Gastroesophageal sphincter (tissue), 4 donors: ENCODE data around the gene KLHL29. TPM values are rescaled to one million over a fixed set of nuclear protein-coding genes. Genes with fewer than 3 reads are reported as not detected.

Source experiments
- ATAC-seq: fragments of 150-250 bp; one replicate; pipeline ENCODE4 v1.9.1; 2016; ENCODE audit warnings: mild to moderate bottlenecking, moderate library complexity
- H3K27ac ChIP-seq, 4 donors: fragments of 200-600 bp; sonication (generic) in 3 of 4; 1 replicate in 3 of 4; 2 replicates in 1 of 4; pipeline ENCODE4 v1.5.1; 2016 to 2019
- H3K27me3 ChIP-seq: fragments of 200-600 bp; sonication (generic); one replicate; pipeline ENCODE4 v1.5.1; 2019
- H3K36me3 ChIP-seq, 2 donors: fragments of 200-600 bp; sonication (generic); one replicate each; pipeline ENCODE4 v1.5.1; 2019; ENCODE audit warnings: control low read depth in 1 of 2
- H3K4me1 ChIP-seq, 3 donors: fragments of 200-600 bp; sonication (generic); 1 replicate in 2 of 3; 2 replicates in 1 of 3; pipeline ENCODE4 v1.5.1; 2016 to 2019; ENCODE audit warnings: control low read depth in 2 of 3
- H3K4me3 ChIP-seq, 2 donors: fragments of 200-600 bp; sonication (generic); one replicate each; pipeline ENCODE4 v1.5.1; 2019; ENCODE audit warnings: mild to moderate bottlenecking in 1 of 2, moderate library complexity in 1 of 2
- H3K9me3 ChIP-seq, 3 donors: fragments of 200-600 bp; sonication (generic); one replicate each; pipeline ENCODE4 v1.5.1; 2017 to 2019; ENCODE audit warnings: control low read depth in 2 of 3
- EP300 ChIP-seq: sonication (generic); formaldehyde crosslinking; IDR thresholded peaks from one replicate; pipeline ENCODE4 v1.6.1; 2017; ENCODE audit warnings: antibody characterized with exemption, mild to moderate bottlenecking
- POLR2A ChIP-seq, 2 donors: fragments of 450-650 bp; IDR thresholded peaks; one replicate each; pipeline ENCODE4 v1.6.1; 2017; ENCODE audit warnings: antibody characterized with exemption in 2 of 2, mild to moderate bottlenecking in 2 of 2, moderate library complexity in 1 of 2
- POLR2AphosphoS5 ChIP-seq: sonication (generic); formaldehyde crosslinking; IDR thresholded peaks from one replicate; pipeline ENCODE4 v1.6.1; 2017; ENCODE audit warnings: antibody characterized with exemption
- WGBS, 2 donors: methylation state at CpG; one replicate each; pipeline ENCODE4 v1.1.5; 2018; ENCODE audit warnings: low coverage in 1 of 2; 5-methylcytosine and 5-hydroxymethylcytosine counted together
- total RNA-seq, 4 donors: library from RNA; depleted of rRNA; stranded (reverse); fragments of >200 nt; gene quantifications; one replicate each; pipeline ENCODE4 v1.1.0, GENCODE V29; 2016
- TF ChIP-seq, protein P1 (sequence below), 4 experiments: fragments of 200-600 bp in 2 of 4; fragments of 450-650 bp in 2 of 4; sonication (generic) in 1 of 4; IDR thresholded peaks; one replicate each; pipeline ENCODE4 v1.5.1; 2017 to 2019; ENCODE audit warnings: antibody characterized with exemption in 4 of 4, mild to moderate bottlenecking in 2 of 4, moderate library complexity in 2 of 4

The KLHL29 gene
- total RNA-seq, 4 donors from 2014 or later, result 15.2 to 31.5 (median 24.2) TPM

DNA sequence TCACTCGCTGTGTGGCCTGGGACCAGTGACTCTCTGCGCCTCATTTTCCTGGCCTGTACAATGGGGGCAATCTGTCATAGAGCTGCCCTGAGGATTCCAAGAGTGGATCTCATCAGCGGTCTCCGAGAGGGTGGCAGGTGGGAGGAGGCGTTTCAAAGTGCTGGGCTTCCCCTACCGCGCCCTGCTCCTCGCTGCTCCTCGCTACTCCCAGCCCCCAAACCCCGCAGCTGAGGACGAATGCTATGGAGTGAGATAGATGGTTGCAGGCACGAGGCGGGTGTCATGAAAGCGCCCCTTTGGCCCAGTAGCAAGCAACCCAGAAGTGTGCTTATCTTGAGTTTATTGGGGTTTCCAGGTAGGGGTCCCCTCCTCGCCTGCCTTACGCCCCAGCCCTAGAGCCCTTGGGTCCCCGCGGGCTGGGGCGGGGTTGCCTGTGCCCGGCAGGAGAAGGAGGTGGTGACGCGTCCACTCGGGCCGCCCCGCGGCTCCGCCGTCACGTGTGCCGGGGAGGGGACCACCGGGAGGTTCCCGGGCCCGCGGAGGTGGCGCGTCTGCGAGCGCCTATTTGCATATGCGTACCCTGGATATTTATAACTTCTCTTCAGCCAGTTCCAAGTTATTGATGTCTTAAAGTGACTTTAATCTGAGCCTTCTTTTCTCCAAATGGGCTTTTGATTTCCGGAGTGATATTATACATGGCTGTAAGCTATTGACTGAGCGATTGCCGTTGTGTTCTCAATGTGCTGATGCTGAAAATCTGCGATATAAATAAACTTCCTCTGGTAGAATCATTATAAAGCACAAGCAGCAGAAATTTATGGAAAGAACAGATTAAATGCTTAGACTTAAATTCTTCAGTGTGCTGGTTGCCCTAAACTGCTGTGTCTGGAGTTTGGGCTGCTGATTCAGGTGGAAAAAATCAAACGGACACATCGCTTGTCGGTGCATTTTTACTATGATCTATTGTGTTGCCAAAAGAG lies 278.3 kb downstream of the KLHL29 start:
- no peaks in the 10 kb centered on the region for H3K27me3 ChIP-seq
- no peaks in the 10 kb centered on the region for H3K9me3 ChIP-seq
- TF ChIP-seq, protein P1, sequence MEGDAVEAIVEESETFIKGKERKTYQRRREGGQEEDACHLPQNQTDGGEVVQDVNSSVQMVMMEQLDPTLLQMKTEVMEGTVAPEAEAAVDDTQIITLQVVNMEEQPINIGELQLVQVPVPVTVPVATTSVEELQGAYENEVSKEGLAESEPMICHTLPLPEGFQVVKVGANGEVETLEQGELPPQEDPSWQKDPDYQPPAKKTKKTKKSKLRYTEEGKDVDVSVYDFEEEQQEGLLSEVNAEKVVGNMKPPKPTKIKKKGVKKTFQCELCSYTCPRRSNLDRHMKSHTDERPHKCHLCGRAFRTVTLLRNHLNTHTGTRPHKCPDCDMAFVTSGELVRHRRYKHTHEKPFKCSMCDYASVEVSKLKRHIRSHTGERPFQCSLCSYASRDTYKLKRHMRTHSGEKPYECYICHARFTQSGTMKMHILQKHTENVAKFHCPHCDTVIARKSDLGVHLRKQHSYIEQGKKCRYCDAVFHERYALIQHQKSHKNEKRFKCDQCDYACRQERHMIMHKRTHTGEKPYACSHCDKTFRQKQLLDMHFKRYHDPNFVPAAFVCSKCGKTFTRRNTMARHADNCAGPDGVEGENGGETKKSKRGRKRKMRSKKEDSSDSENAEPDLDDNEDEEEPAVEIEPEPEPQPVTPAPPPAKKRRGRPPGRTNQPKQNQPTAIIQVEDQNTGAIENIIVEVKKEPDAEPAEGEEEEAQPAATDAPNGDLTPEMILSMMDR (IDR thresholded peaks at IDR 0.05), result no peak
- TF ChIP-seq POLR2AphosphoS5 (no peak), POLR2A (IDR thresholded peaks at IDR 0.05) (no peak), EP300 (no peak)
- peak overlapping the region; percentile 17 to 44 for H3K4me3 ChIP-seq
- H3K36me3 ChIP-seq, result peaks cover 0 to 28% of the 10 kb centered on the region in 2 donors
- H3K4me1 ChIP-seq, result peaks cover 0 to 20% (median 8%) of the 10 kb centered on the region in 3 donors
- 9 to 13% methylated on average over 7 to 12 of the region's 46 CpGs for WGBS, 2 donors
- peak; percentile 82 for ATAC-seq
- peak overlapping the region in 2 of 4 donors; percentile 38 to 65 for H3K27ac ChIP-seq

DNA sequence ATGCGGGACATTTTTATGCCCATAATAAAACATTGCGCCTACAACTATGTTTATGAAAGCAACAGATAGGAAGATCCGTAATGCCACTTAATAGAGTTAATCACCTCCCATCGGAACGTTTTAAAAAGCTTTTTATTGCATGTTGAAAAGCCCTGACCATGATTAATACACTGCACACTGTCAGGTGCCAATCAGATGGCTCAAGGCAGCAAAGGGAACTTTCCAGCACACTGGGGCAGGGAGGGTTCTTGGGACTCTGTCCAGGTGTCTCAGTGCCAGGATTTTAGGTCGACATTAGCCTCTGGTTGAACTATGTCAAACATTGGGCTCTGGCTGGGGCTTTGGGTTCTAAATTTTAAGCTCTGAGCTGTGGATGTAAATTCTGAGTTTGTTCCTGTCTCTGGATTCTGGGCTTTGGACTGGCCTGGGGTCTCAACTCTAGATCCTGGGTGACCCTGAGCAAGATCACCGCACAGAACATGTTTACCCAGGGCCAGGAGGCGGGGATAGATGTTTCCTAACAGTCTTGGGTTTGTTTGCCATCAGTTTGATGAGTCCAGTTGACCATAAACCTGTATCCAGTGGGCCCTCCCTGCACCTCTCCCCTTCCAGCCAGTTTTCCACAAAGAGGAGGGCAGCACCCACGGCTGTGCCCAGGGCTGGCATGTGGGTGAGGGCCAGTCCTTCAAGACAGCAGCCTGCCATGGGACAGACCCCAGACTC lies 279.2 kb downstream of the KLHL29 start:
- WGBS, 2 donors, result 55 to 70% methylated on average over 5 of the region's 9 CpGs
- TF ChIP-seq EP300 (no peak), POLR2AphosphoS5 (no peak), POLR2A (IDR thresholded peaks at IDR 0.05) (no peak)
- TF ChIP-seq, protein P1 (IDR thresholded peaks at IDR 0.05), result no peak
- H3K36me3 ChIP-seq, result peaks cover 0 to 21% of the 10 kb centered on the region in 2 donors
- ATAC-seq, result no peak
- no peaks in the 10 kb centered on the region for H3K27me3 ChIP-seq
- H3K27ac ChIP-seq, result peak overlapping the region in 1 of 4 donors; percentile 65
- peaks cover 0 to 27% (median 13%) of the 10 kb centered on the region in 3 donors for H3K4me1 ChIP-seq
- no peaks in the 10 kb centered on the region for H3K9me3 ChIP-seq
- peak overlapping the region in 1 of 2 donors; percentile 44 for H3K4me3 ChIP-seq

DNA sequence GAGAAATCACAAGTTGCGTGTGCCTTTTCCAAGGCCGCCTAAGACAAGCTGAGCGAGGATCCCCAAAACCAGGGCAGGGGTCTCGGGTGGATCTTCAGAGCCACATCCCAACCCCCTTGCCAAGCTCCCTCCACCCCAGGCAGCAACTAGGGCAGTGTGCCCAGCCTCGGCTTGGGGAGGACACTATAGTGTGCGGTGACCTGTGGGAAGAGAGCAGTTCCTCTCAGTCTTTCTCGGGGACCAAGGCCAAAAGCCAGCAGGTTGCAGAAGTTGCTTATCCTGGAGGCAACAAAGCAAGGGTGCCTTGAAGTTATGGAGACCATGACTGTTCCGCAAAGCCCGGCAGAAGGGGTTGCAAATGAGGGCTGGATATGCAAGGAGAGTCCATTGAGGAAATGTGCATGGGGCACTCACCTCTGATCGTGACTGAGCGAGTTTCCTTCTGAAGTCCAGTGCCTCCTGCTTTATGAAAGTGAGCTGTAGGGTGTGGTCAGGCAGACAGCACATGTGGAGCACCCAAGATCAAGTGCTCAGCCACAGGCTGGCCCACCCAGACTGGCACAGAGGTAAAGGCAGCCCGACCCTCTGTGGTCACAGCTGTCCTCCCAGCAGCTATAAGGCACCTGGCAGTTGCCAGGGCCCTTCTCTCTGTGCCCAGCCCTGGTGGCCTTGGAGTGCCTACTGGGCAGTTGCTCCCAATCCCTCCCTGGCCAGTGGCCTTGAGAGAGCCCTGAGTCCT lies 281.4 kb downstream of the KLHL29 start:
- Histone ChIP-seq H3K4me3 (no peak overlapping the region), H3K9me3 (no peaks in the 10 kb centered on the region), H3K36me3 (peaks cover 0 to 13% of the 10 kb centered on the region in 2 donors), H3K4me1 (peaks cover 0 to 49% (median 19%) of the 10 kb centered on the region in 3 donors), H3K27ac (no peak overlapping the region), H3K27me3 (no peaks in the 10 kb centered on the region)
- no peak for TF ChIP-seq EP300
- no peak for TF ChIP-seq POLR2AphosphoS5
- TF ChIP-seq, protein P1 (IDR thresholded peaks at IDR 0.05), result no peak
- TF ChIP-seq POLR2A (IDR thresholded peaks at IDR 0.05), result no peak
- 100% methylated on average over 4 of the region's 12 CpGs; no CpG with 5 or more reads in 1 of the 2 donors for WGBS, 2 donors
- ATAC-seq, result no peak

DNA sequence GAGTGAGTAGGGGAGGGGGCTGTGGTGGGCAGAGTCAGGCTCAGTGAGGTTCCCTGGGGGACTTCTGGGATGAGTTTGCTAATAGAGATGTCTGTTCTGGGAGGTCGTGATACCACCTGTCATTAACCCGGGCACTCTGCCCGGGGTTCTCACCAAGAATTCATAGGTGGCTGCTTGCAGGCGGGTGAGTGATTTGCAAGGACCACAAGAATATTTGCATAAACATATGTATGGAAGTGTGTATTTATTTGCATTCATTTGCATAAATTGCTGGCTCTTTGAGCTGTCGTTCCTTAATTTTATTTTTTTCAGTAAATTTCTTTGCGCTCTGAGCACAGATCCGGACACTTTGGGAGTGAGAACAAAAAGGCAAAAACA lies 282.0 kb downstream of the KLHL29 start:
- no peak for ATAC-seq
- TF ChIP-seq POLR2AphosphoS5 (no peak), EP300 (no peak), POLR2A (IDR thresholded peaks at IDR 0.05) (no peak)
- TF ChIP-seq, protein P1 (IDR thresholded peaks at IDR 0.05), result no peak
- 95 to 97% methylated on average over 3 to 6 of the region's 7 CpGs for WGBS, 2 donors
- H3K27ac ChIP-seq, result no peak overlapping the region
- H3K9me3 ChIP-seq, result no peaks in the 10 kb centered on the region
- peaks cover 0 to 52% (median 19%) of the 10 kb centered on the region in 3 donors for H3K4me1 ChIP-seq
- H3K27me3 ChIP-seq, result no peaks in the 10 kb centered on the region
- peaks cover 0 to 13% of the 10 kb centered on the region in 2 donors for H3K36me3 ChIP-seq
- H3K4me3 ChIP-seq, result no peak overlapping the region
